ENCODE results near the gene TRIM66.

TRIM66 gene

DNA sequence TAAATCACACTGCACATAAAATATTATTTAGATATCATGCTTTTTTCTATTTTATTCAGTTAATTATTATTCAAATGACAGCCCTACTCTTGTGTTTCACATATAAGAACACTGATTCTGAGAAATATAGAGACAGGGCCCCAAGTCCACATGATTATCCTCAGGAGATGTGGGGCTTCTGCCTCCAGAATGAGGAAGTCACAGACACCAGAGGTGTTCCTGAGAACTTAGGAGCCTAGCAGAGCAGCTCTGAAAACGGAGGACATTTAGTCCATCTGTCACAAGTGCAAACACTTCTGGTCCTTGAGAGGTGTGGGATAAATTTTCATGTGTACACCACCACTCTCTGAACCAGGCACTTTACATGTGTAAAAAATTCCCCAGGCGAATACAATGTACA is 26.2 kb downstream of the TRIM66 start:
- TF ChIP-seq, protein P1, sequence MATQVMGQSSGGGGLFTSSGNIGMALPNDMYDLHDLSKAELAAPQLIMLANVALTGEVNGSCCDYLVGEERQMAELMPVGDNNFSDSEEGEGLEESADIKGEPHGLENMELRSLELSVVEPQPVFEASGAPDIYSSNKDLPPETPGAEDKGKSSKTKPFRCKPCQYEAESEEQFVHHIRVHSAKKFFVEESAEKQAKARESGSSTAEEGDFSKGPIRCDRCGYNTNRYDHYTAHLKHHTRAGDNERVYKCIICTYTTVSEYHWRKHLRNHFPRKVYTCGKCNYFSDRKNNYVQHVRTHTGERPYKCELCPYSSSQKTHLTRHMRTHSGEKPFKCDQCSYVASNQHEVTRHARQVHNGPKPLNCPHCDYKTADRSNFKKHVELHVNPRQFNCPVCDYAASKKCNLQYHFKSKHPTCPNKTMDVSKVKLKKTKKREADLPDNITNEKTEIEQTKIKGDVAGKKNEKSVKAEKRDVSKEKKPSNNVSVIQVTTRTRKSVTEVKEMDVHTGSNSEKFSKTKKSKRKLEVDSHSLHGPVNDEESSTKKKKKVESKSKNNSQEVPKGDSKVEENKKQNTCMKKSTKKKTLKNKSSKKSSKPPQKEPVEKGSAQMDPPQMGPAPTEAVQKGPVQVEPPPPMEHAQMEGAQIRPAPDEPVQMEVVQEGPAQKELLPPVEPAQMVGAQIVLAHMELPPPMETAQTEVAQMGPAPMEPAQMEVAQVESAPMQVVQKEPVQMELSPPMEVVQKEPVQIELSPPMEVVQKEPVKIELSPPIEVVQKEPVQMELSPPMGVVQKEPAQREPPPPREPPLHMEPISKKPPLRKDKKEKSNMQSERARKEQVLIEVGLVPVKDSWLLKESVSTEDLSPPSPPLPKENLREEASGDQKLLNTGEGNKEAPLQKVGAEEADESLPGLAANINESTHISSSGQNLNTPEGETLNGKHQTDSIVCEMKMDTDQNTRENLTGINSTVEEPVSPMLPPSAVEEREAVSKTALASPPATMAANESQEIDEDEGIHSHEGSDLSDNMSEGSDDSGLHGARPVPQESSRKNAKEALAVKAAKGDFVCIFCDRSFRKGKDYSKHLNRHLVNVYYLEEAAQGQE (IDR thresholded peaks at IDR 0.05; ENCODE audit: insufficient read depth in 1 of 2, low read depth in 2 of 2, low read length in 2 of 2) = no peak
- TF ChIP-seq FOXP2 (optimal IDR thresholded peaks at IDR 0.05; ENCODE audit: borderline replicate concordance, extremely low read depth, extremely low read length, insufficient read depth) = no peak
- TF ChIP-seq POLR2AphosphoS5 (IDR thresholded peaks at IDR 0.05; ENCODE audit: low read depth, low read length) = no peak
- no peak for TF ChIP-seq TAF1 (IDR thresholded peaks at IDR 0.05; ENCODE audit: borderline replicate concordance, insufficient read depth, low read length)
- no peak for TF ChIP-seq SIN3A (IDR thresholded peaks at IDR 0.05; ENCODE audit: borderline replicate concordance, insufficient read depth, low read length)

DNA sequence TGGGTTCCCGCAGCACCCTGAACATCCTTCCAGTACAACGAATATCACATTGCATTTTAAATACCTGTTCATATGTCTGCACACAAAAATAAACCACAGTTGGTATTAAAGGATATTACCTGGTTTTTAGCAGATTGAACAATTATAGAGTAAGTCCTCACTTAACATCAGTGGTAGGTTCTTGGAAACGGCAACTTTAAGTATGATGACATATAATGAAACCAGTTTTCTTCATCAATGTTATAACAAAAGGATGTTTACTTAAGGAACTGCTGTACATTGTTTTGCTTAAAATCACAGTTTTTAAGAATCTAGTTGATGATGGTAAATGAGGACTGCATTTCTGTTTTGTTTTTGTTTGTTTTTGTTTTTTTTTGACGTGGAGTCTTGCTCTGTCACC is 28.0 kb downstream of the TRIM66 start:
- TF ChIP-seq SIN3A (IDR thresholded peaks at IDR 0.05; ENCODE audit: borderline replicate concordance, insufficient read depth, low read length) (no peak), POLR2AphosphoS5 (IDR thresholded peaks at IDR 0.05; ENCODE audit: low read depth, low read length) (no peak), FOXP2 (optimal IDR thresholded peaks at IDR 0.05; ENCODE audit: borderline replicate concordance, extremely low read depth, extremely low read length, insufficient read depth) (no peak), TAF1 (IDR thresholded peaks at IDR 0.05; ENCODE audit: borderline replicate concordance, insufficient read depth, low read length) (no peak)
- TF ChIP-seq, protein P1 (IDR thresholded peaks at IDR 0.05; ENCODE audit: insufficient read depth in 1 of 2, low read depth in 2 of 2, low read length in 2 of 2) = no peak

DNA sequence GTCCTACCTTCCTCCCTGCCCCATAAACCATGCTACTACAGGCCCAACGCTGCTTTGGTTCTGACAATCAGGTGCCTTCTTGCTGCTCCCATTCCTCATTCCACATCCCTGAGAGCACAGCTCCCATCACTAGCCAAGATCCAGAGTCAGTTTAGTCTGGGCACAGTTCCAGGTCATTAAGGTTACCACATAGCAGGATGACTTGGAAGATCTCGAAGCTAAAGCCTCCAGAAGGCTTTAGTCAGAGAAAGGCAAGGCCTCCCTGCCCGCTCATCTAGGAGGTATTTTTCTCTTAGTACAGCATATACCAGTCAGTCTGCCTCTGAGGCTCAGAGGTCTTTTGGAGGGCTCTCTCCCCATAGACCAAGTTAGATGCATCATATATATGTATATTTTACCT is 30.3 kb downstream of the TRIM66 start:
- TF ChIP-seq POLR2AphosphoS5 (IDR thresholded peaks at IDR 0.05; ENCODE audit: low read depth, low read length) = no peak
- TF ChIP-seq SIN3A (IDR thresholded peaks at IDR 0.05; ENCODE audit: borderline replicate concordance, insufficient read depth, low read length) = no peak
- TF ChIP-seq, protein P1 (IDR thresholded peaks at IDR 0.05; ENCODE audit: insufficient read depth in 1 of 2, low read depth in 2 of 2, low read length in 2 of 2) = no peak
- TF ChIP-seq FOXP2 (optimal IDR thresholded peaks at IDR 0.05; ENCODE audit: borderline replicate concordance, extremely low read depth, extremely low read length, insufficient read depth) = no peak
- no peak for TF ChIP-seq TAF1 (IDR thresholded peaks at IDR 0.05; ENCODE audit: borderline replicate concordance, insufficient read depth, low read length)

DNA sequence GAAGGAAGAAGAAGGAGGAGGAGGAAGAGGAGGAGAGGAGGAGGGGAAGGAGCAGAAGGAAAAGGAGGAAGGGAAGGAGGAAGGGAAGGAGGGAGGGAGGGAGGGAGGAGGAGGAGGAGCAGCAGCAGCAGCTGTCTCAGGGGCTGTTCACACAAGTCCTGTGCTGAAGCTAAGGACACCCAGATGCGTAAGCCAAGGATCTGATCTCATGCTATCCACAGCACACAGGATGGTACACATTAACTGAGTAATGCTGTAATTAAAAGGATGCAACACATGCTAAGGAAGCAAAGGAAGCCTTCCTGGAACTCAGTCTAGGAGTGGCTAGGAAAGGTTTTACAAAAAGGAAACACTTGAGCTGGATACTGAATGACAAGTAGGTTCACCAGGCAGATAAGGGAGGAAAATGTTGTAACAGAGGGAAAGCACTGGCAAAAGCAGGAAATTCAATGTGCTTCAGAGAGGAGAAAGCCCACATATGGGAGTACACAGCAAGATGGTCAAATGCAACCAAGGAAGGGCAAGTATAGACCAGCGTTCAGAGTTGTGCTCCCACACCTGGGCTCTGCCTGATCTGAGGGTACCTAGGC is 32.0 kb downstream of the TRIM66 start:
- TF ChIP-seq, protein P1 (IDR thresholded peaks at IDR 0.05; ENCODE audit: insufficient read depth in 1 of 2, low read depth in 2 of 2, low read length in 2 of 2) = no peak
- TF ChIP-seq POLR2AphosphoS5 (IDR thresholded peaks at IDR 0.05; ENCODE audit: low read depth, low read length) (no peak), FOXP2 (optimal IDR thresholded peaks at IDR 0.05; ENCODE audit: borderline replicate concordance, extremely low read depth, extremely low read length, insufficient read depth) (peak; percentile 35), SIN3A (IDR thresholded peaks at IDR 0.05; ENCODE audit: borderline replicate concordance, insufficient read depth, low read length) (no peak), TAF1 (IDR thresholded peaks at IDR 0.05; ENCODE audit: borderline replicate concordance, insufficient read depth, low read length) (no peak)
